ENCODE measurements around the gene PFAS. TPM values are rescaled to one million over a fixed set of nuclear protein-coding genes. Genes with fewer than 3 reads are reported as not detected.

The PFAS gene
- total and polyA plus RNA-seq, 2 of the 8 experiments (the other 6 are each of a cell fraction or from before 2014, with no cell fraction given), result 88.4 to 248 TPM

DNA sequence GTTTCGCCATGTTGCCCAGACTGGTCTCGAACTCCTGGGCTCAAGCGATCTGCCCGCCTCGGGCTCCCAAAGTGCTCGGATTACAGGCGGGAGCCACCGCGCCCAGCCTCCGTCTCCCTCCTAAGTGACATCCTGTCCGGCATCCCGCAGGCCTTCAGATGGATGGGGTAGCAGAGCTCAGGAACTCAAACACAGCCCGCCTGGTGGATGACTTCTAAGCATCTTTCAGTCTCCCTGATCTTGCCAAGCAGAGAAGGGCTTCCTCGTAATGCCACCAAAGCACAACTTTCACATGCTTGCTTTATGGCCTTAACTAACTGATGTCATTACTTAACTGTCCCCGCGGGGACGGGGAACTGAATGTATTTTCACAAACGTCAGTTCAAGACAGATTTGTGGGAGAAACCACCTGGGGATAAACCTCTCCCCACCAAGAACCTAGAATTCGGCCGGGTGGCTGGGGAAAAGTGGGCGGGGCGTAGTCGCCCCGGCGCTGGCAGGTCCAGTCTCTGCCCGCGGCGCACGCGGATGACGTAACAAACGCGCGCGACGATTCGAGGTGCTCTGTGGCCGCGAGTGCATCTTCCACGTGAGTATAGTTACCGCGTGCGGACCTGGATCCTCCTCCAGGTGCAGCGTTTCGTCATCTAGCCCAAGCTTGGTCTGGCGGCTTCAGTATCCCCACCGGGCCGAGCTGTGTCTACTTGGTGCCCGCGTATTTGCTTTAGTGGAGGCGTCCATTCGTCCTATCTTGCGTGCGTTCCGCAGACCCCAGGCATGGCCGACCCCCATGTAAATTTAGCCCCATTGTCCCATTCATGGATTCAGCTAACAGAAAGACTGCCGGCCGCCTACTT lies at the start of gene PFAS (continued):
- TF ChIP-seq ASH2L (IDR thresholded peaks at IDR 0.05; ENCODE audit: low read length), result peak; percentile 99
- TF ChIP-seq, protein P1, sequence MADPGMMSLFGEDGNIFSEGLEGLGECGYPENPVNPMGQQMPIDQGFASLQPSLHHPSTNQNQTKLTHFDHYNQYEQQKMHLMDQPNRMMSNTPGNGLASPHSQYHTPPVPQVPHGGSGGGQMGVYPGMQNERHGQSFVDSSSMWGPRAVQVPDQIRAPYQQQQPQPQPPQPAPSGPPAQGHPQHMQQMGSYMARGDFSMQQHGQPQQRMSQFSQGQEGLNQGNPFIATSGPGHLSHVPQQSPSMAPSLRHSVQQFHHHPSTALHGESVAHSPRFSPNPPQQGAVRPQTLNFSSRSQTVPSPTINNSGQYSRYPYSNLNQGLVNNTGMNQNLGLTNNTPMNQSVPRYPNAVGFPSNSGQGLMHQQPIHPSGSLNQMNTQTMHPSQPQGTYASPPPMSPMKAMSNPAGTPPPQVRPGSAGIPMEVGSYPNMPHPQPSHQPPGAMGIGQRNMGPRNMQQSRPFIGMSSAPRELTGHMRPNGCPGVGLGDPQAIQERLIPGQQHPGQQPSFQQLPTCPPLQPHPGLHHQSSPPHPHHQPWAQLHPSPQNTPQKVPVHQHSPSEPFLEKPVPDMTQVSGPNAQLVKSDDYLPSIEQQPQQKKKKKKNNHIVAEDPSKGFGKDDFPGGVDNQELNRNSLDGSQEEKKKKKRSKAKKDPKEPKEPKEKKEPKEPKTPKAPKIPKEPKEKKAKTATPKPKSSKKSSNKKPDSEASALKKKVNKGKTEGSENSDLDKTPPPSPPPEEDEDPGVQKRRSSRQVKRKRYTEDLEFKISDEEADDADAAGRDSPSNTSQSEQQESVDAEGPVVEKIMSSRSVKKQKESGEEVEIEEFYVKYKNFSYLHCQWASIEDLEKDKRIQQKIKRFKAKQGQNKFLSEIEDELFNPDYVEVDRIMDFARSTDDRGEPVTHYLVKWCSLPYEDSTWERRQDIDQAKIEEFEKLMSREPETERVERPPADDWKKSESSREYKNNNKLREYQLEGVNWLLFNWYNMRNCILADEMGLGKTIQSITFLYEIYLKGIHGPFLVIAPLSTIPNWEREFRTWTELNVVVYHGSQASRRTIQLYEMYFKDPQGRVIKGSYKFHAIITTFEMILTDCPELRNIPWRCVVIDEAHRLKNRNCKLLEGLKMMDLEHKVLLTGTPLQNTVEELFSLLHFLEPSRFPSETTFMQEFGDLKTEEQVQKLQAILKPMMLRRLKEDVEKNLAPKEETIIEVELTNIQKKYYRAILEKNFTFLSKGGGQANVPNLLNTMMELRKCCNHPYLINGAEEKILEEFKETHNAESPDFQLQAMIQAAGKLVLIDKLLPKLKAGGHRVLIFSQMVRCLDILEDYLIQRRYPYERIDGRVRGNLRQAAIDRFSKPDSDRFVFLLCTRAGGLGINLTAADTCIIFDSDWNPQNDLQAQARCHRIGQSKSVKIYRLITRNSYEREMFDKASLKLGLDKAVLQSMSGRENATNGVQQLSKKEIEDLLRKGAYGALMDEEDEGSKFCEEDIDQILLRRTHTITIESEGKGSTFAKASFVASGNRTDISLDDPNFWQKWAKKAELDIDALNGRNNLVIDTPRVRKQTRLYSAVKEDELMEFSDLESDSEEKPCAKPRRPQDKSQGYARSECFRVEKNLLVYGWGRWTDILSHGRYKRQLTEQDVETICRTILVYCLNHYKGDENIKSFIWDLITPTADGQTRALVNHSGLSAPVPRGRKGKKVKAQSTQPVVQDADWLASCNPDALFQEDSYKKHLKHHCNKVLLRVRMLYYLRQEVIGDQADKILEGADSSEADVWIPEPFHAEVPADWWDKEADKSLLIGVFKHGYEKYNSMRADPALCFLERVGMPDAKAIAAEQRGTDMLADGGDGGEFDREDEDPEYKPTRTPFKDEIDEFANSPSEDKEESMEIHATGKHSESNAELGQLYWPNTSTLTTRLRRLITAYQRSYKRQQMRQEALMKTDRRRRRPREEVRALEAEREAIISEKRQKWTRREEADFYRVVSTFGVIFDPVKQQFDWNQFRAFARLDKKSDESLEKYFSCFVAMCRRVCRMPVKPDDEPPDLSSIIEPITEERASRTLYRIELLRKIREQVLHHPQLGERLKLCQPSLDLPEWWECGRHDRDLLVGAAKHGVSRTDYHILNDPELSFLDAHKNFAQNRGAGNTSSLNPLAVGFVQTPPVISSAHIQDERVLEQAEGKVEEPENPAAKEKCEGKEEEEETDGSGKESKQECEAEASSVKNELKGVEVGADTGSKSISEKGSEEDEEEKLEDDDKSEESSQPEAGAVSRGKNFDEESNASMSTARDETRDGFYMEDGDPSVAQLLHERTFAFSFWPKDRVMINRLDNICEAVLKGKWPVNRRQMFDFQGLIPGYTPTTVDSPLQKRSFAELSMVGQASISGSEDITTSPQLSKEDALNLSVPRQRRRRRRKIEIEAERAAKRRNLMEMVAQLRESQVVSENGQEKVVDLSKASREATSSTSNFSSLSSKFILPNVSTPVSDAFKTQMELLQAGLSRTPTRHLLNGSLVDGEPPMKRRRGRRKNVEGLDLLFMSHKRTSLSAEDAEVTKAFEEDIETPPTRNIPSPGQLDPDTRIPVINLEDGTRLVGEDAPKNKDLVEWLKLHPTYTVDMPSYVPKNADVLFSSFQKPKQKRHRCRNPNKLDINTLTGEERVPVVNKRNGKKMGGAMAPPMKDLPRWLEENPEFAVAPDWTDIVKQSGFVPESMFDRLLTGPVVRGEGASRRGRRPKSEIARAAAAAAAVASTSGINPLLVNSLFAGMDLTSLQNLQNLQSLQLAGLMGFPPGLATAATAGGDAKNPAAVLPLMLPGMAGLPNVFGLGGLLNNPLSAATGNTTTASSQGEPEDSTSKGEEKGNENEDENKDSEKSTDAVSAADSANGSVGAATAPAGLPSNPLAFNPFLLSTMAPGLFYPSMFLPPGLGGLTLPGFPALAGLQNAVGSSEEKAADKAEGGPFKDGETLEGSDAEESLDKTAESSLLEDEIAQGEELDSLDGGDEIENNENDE (IDR thresholded peaks at IDR 0.05; ENCODE audit: insufficient replicate concordance, low read length), result no peak
- TF ChIP-seq ATF2 (IDR thresholded peaks at IDR 0.05; ENCODE audit: low read length), result peak; percentile 71; the same call in 1 of the 2 replicates
- no peak for TF ChIP-seq TCF12 (IDR thresholded peaks at IDR 0.05; ENCODE audit: low read depth, low read length)
- no peak for TF ChIP-seq NRF1 (IDR thresholded peaks at IDR 0.05; ENCODE audit: low read depth, low read length)
- no peak for TF ChIP-seq FOSL1 (IDR thresholded peaks at IDR 0.05; ENCODE audit: insufficient read depth, low read depth, low read length)
- peak; percentile 87 for TF ChIP-seq TAF1 (IDR thresholded peaks at IDR 0.05; ENCODE audit: low read depth, low read length)
